BE2C (cell line): Measurements from ENCODE around the gene AZIN2.
"Not testable (repeated sequence)": the region's sequence is repeated elsewhere in the genome, so short reads cannot be mapped to it uniquely, and the experiment has no call there.

ENCODE experiments used
- DNase-seq: peaks from one replicate; pipeline ENCODE4 v3.0.0-alpha.2; 2020
- H3K27me3 ChIP-seq: fragments of 250-450 bp; sonication (Bioruptor Pico); 2 replicates; pipeline ENCODE4 v1.5.1; 2020; ENCODE audit warnings: mild to moderate bottlenecking
- H3K36me3 ChIP-seq: fragments of 250-450 bp; sonication (Bioruptor Pico); 2 replicates; pipeline ENCODE4 v1.5.1; 2020; ENCODE audit warnings: mild to moderate bottlenecking
- H3K4me1 ChIP-seq: fragments of 250-450 bp; sonication (Bioruptor Pico); 2 replicates; pipeline ENCODE4 v1.5.1; 2020
- H3K4me3 ChIP-seq: 2 replicates; pipeline ENCODE4 v1.5.1; 2011; ENCODE audit warnings: low read depth, low read length
- H3K9me3 ChIP-seq: fragments of 250-450 bp; sonication (Bioruptor Pico); 2 replicates; pipeline ENCODE4 v1.5.1; 2020
- CTCF ChIP-seq: IDR thresholded peaks from 2 replicates; pipeline ENCODE4 v1.5.1; 2012; ENCODE audit warnings: mild to moderate bottlenecking, low read depth, low read length

Gene AZIN2

GRCh38 chr1:33123266-33123665, 42.3 kb downstream of the AZIN2 start:
- no peaks in the 10 kb centered on the region for H3K36me3 ChIP-seq
- H3K4me1 ChIP-seq: no peaks in the 10 kb centered on the region
- H3K9me3 ChIP-seq: no peaks in the 10 kb centered on the region
- DNase-seq: no peak
- no peak overlapping the region for H3K4me3 ChIP-seq
- TF ChIP-seq CTCF: no peak
- no peaks in the 10 kb centered on the region for H3K27me3 ChIP-seq

- DNase-seq, H3K4me1 ChIP-seq, H3K4me3 ChIP-seq, H3K36me3 ChIP-seq, H3K27me3 ChIP-seq, H3K9me3 ChIP-seq: not testable (repeated sequence)
These were observed 43.7 kb downstream of the AZIN2 start for GRCh38 chr1:33124647-33125046.

GRCh38 chr1:33126411-33127000, 45.6 kb downstream of the AZIN2 start:
- Histone ChIP-seq H3K27me3 (no peaks in the 10 kb centered on the region), H3K9me3 (no peaks in the 10 kb centered on the region), H3K4me1 (no peaks in the 10 kb centered on the region), H3K36me3 (no peaks in the 10 kb centered on the region), H3K4me3 (peak overlapping the region; percentile 95)
- no peak for TF ChIP-seq CTCF
- DNase-seq: no peak

GRCh38 chr1:33127001-33127823, 46.3 kb downstream of the AZIN2 start:
- peak; percentile 94 for DNase-seq
- Histone ChIP-seq H3K9me3 (no peaks in the 10 kb centered on the region), H3K4me3 (peak overlapping the region; percentile 95), H3K27me3 (no peaks in the 10 kb centered on the region), H3K4me1 (no peaks in the 10 kb centered on the region), H3K36me3 (no peaks in the 10 kb centered on the region)
- peak; percentile 75 for TF ChIP-seq CTCF

- no peak for TF ChIP-seq CTCF
- H3K27me3 ChIP-seq: no peaks in the 10 kb centered on the region
- no peak overlapping the region for H3K4me3 ChIP-seq
- no peak for DNase-seq
- no peaks in the 10 kb centered on the region for H3K4me1 ChIP-seq
- no peaks in the 10 kb centered on the region for H3K36me3 ChIP-seq
- H3K9me3 ChIP-seq: no peaks in the 10 kb centered on the region
These were observed 47.8 kb downstream of the AZIN2 start for GRCh38 chr1:33128781-33129180.

GRCh38 chr1:33130297-33130696, 49.3 kb downstream of the AZIN2 start:
- no peaks in the 10 kb centered on the region for H3K4me1 ChIP-seq
- H3K27me3 ChIP-seq: no peaks in the 10 kb centered on the region
- DNase-seq: no peak
- no peak for TF ChIP-seq CTCF
- no peaks in the 10 kb centered on the region for H3K36me3 ChIP-seq
- H3K4me3 ChIP-seq: no peak overlapping the region
- no peaks in the 10 kb centered on the region for H3K9me3 ChIP-seq
